Measurements from ENCODE around the gene CCDC7.

DNA sequence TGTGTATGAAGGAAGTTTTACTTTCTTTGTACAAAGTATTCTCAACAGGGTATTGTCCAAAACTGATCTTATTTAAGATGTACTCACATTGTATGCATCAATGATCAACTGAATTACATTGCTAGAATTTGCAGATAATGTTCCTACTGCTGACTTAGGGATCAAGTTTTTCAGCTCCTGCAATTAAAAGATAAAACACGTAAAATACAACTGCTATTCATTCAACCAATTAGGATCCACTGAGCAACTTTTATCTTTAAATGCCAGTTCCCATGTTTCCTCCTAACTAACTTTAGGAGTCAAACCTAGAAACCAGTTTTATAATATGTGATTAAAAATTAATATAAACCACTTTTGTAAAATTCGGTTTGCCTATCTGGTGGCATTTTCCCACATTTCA is 476.2 kb downstream of the CCDC7 start:
- no peak for TF ChIP-seq POLR2A (IDR thresholded peaks at IDR 0.05)
- TF ChIP-seq CTCF (IDR thresholded peaks at IDR 0.05), result no peak

All from Peyer's patch (tissue), 4 donors.